RWPE1 (cell line): Measurements from ENCODE around the gene CRELD2.

Experiments
- CTCF ChIA-PET: fragments of 350-600 bp; sonication (Branson Sonifier 250); formaldehyde crosslinking; extraction: SDS; loops from one replicate; lab custom pipeline; 2021; lab: Yijun Ruan, JAX
- POLR2A ChIA-PET: fragments of 400-600 bp; formaldehyde crosslinking; extraction: SDS; loops from one replicate; lab custom pipeline; 2020; ENCODE audit warnings: antibody characterized with exemption; ENCODE audit not compliant: low non-redundant PET; lab: Yijun Ruan, JAX
- DNase-seq: peaks from one replicate; pipeline ENCODE4 v3.0.0; 2012; ENCODE audit warnings: low spot score
- H3K27ac ChIP-seq: fragments of 450-650 bp; 2 replicates; pipeline ENCODE4 v1.5.1; 2017
- TF ChIP-seq, protein P1 (sequence below): fragments of 450-650 bp; conservative IDR thresholded peaks from 2 replicates; pipeline ENCODE4 v1.5.1; 2017; ENCODE audit warnings: low read depth, mild to moderate bottlenecking

Gene CRELD2

DNA sequence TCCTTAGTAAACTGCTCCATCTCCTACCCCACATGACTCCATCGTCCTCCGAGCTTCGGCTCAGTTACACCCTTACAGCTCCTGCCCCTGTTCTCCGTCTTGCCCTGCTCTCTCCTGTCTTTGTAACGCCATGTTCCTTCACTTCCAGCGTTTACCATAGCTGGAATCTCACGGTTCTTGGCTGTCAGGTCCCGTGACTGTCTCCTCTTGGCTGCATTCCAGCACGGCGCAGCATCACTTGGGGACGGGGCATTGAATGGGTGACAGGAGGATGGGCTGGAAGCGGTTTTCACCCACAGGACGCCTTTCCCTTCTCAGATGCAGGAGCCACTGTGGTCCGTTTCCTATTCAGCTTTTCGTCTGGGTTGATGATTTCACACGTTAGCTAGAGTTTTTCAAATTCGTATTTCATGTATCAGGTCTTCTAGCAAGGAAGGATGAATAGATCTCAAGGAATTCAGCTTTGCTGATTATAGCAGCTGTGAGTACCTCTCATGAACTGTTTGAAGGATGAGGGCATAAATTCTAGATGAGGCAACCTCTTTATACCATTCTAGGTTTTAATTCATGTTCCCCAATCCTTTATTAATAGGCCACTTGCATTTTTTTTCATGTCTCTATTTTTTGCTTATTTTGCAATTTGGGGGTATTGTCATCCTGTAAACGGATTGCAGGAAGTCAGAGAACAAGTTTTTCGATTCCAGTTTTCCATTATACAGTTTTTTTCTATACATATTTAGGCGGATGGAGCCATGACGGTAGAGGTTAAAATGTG is 35.7 kb upstream of the CRELD2 start:
- ChIA-PET POLR2A (no interaction called here), CTCF (no interaction called here)
- TF ChIP-seq, protein P1, sequence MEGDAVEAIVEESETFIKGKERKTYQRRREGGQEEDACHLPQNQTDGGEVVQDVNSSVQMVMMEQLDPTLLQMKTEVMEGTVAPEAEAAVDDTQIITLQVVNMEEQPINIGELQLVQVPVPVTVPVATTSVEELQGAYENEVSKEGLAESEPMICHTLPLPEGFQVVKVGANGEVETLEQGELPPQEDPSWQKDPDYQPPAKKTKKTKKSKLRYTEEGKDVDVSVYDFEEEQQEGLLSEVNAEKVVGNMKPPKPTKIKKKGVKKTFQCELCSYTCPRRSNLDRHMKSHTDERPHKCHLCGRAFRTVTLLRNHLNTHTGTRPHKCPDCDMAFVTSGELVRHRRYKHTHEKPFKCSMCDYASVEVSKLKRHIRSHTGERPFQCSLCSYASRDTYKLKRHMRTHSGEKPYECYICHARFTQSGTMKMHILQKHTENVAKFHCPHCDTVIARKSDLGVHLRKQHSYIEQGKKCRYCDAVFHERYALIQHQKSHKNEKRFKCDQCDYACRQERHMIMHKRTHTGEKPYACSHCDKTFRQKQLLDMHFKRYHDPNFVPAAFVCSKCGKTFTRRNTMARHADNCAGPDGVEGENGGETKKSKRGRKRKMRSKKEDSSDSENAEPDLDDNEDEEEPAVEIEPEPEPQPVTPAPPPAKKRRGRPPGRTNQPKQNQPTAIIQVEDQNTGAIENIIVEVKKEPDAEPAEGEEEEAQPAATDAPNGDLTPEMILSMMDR = no peak

DNA sequence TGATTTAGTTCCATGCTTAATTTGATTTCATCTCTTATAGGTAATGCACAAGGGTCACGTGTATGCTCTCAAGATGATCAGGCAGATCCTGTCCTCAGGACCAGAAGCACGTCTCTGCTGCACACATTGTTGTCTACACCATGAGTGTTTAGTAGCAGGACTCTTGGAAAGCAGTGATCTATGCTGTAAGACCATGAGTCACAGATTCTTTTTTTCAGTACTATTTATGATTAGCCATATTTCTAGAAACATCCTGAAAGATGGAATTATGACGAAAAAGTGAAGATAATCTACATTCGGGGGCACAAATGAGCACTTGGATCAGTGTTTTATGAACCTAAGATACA is 35.2 kb upstream of the CRELD2 start:
- TF ChIP-seq, protein P1 = no peak
- POLR2A ChIA-PET = no interaction called here
- no peak overlapping the region for H3K27ac ChIP-seq
- DNase-seq = no peak
- CTCF ChIA-PET = no interaction called here

More for the DNA sequence above, 35.7 kb upstream of the CRELD2 start:
- DNase-seq = no peak
- no peak overlapping the region for H3K27ac ChIP-seq

DNA sequence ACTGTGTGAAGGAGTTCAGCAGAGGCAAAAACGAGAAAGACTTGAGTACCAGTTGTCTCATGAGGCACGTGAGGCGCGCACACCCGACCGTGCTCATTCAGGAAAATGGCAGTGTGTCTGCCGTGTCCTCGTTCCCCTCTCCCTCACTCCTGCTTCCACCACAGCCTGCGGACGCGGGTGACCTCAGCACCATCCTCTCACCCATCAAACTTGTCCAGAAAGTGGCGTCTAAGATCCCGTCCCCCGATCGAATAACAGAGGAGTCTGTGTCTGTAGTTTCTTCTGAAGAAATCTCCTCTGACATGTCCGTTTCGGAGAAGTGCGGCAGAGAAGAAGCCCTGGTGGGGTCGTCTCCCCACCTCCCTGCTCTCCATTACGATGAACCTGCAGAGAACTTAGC is 34.4 kb upstream of the CRELD2 start:
- ChIA-PET CTCF (no interaction called here), POLR2A (no interaction called here)
- DNase-seq = no peak
- TF ChIP-seq, protein P1 = no peak
- no peak overlapping the region for H3K27ac ChIP-seq

DNA sequence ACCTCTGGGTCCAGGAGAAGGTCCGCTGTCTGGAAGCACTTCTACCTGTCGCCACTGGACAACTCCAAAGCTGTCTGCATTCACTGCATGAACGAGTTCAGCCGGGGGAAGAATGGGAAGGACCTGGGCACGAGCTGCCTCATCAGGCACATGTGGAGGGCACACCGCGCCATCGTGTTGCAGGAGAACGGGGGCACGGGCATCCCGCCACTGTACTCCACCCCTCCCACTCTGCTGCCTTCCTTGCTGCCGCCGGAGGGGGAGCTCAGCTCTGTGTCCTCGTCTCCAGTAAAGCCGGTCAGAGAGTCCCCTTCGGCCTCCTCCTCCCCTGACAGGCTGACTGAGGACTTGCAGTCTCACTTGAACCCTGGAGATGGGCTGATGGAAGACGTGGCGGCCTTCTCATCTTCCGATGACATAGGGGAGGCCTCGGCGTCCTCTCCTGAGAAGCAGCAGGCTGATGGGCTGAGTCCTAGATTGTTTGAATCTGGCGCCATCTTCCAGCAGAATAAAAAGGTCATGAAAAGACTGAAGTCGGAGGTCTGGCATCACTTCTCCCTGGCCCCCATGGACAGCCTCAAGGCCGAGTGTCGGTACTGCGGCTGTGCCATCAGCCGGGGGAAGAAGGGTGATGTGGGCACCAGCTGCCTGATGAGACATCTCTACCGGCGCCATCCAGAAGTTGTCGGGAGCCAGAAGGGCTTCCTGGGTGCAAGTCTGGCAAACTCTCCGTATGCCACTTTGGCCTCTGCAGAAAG is 33.8 kb upstream of the CRELD2 start:
- H3K27ac ChIP-seq = no peak overlapping the region
- TF ChIP-seq, protein P1 = no peak
- CTCF ChIA-PET = no interaction called here
- DNase-seq = no peak
- POLR2A ChIA-PET = no interaction called here

DNA sequence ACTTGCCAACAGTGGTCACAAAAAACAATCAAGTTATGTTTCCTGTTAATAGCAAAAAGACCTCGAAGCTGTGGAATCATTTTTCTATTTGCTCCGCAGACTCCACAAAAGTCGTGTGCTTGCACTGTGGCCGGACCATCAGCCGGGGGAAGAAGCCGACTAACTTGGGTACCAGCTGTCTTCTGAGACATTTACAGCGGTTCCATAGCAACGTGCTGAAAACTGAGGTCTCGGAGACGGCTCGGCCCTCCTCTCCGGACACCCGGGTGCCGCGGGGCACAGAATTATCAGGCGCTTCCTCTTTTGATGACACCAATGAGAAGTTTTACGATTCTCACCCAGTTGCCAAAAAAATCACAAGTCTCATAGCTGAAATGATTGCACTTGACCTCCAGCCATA is 33.2 kb upstream of the CRELD2 start:
- no peak for DNase-seq
- no peak overlapping the region for H3K27ac ChIP-seq
- CTCF ChIA-PET = no interaction called here
- TF ChIP-seq, protein P1 = no peak
- POLR2A ChIA-PET = no interaction called here

DNA sequence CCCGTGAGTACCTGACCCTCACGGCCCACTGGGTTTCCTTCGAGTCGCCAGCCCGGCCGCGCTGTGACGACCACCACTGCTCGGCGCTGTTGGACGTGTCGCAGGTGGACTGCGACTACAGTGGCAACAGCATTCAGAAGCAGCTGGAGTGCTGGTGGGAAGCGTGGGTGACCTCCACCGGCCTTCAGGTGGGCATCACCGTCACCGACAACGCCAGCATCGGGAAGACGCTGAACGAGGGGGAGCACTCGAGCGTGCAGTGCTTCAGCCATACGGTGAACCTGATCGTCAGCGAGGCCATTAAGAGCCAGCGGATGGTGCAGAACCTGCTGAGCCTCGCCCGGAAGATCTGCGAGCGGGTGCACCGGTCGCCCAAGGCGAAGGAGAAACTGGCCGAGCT is 32.6 kb upstream of the CRELD2 start:
- no peak for DNase-seq
- no peak overlapping the region for H3K27ac ChIP-seq
- ChIA-PET CTCF (no interaction called here), POLR2A (no interaction called here)
- TF ChIP-seq, protein P1 = no peak
